HCT116 (cell line): ENCODE measurements around the gene POT1. TPM values are rescaled to one million over a fixed set of nuclear protein-coding genes. Genes with fewer than 3 reads are reported as not detected.

Experiments used
- ATAC-seq: fragments of 200-7000 bp; cut with Tn5 transposase; 2 replicates; pipeline ENCODE4 v1.9.1; 2020; ENCODE audit warnings: mild to moderate bottlenecking, moderate library complexity
- BruUV-seq: library from RNA; stranded (reverse); fragments of 400-500 nt; replicated peaks from 2 replicates; lab custom pipeline; 2021; lab: Mats Ljungman, UMichigan
- CTCF ChIA-PET: fragments of 300-600 bp; sonication (Branson Sonifier 250); formaldehyde crosslinking; loops from one replicate; lab custom pipeline; 2021; ENCODE audit warnings: antibody characterized with exemption; lab: Charles Lee
- POLR2A ChIA-PET: fragments of 300-600, 350-600 bp; sonication (Branson Sonifier 250); formaldehyde crosslinking; loops from one replicate; lab custom pipeline; 2021; ENCODE audit warnings: antibody characterized with exemption; lab: Charles Lee
- RAD21 ChIA-PET, 2 experiments: fragments of 300-600 bp; sonication (Branson Sonifier 250); formaldehyde crosslinking; loops; one replicate each; lab custom pipeline; 2023; ENCODE audit warnings: low total read pairs in 2 of 2; ENCODE audit not compliant: uncharacterized antibody in 2 of 2, unreplicated experiment in 2 of 2, low non-redundant PET in 1 of 2; lab: Charles Lee
- DNase-seq: peaks from one replicate; pipeline ENCODE4 v3.0.0-alpha.2; 2010; ENCODE audit warnings: low read depth, low spot score
- H2AFZ ChIP-seq: fragments of 200-600 bp; shearing (Covaris generic), sonication (generic); 2 replicates; pipeline ENCODE4 v1.6.1; 2017; ENCODE audit warnings: low read depth, mixed run types, mixed read lengths, antibody characterized with exemption, low read length; ENCODE audit not compliant: poor library complexity, severe bottlenecking
- H3K27ac ChIP-seq: 2 replicates; pipeline ENCODE4 v1.5.1; 2012; ENCODE audit warnings: low read depth, low read length
- H3K27me3 ChIP-seq: fragments of 200-600 bp; sonication (generic); 2 replicates; pipeline ENCODE4 v1.6.1; 2016; ENCODE audit warnings: mixed run types, low read length, mixed read lengths; ENCODE audit not compliant: insufficient read depth
- H3K36me3 ChIP-seq, 2 experiments: fragments of 200-500 bp in 1 of 2; fragments of 200-600 bp in 1 of 2; sonication (Bioruptor generic) in 1 of 2; sonication (generic) in 1 of 2; 2 replicates each; pipeline versions ENCODE4 v1.5.1 to v1.6.1; 2014 to 2016; ENCODE audit warnings: low read length in 2 of 2, inconsistent platforms in 1 of 2, mixed read lengths in 1 of 2, mixed run types in 1 of 2; ENCODE audit not compliant: insufficient read depth in 2 of 2, control insufficient read depth in 1 of 2
- H3K4me1 ChIP-seq, 2 experiments: fragments of 200-600 bp in 1 of 2; sonication (generic) in 1 of 2; 2 replicates each; pipeline versions ENCODE4 v1.5.1 to v1.6.1; 2012 to 2017; ENCODE audit warnings: low read length in 2 of 2, inconsistent platforms in 1 of 2, mild to moderate bottlenecking in 1 of 2, mixed read lengths in 1 of 2, mixed run types in 1 of 2, moderate library complexity in 1 of 2; ENCODE audit not compliant: insufficient read depth in 2 of 2, control insufficient read depth in 1 of 2
- H3K4me2 ChIP-seq: fragments of 200-600 bp; sonication (generic); 2 replicates; pipeline ENCODE4 v1.6.1; 2017; ENCODE audit warnings: mixed run types, low read length, mixed read lengths
- H3K4me3 ChIP-seq, 2 experiments: fragments of 200-600 bp in 1 of 2; sonication (generic) in 1 of 2; replicated peaks in 1 of 2; 2 replicates each; pipeline ENCODE4 v1.5.1; 2011 to 2016; ENCODE audit warnings: low read length in 2 of 2, control low read depth in 1 of 2, low read depth in 1 of 2, mild to moderate bottlenecking in 1 of 2, mixed read lengths in 1 of 2, mixed run types in 1 of 2
- H3K79me2 ChIP-seq: fragments of 200-600 bp; sonication (generic); 2 replicates; pipeline ENCODE4 v1.6.1; 2017; ENCODE audit warnings: mild to moderate bottlenecking, mixed run types, low read length, moderate library complexity, mixed read lengths; ENCODE audit not compliant: insufficient read depth
- H3K9ac ChIP-seq: fragments of 200-600 bp; sonication (generic); 2 replicates; pipeline ENCODE4 v1.6.1; 2016; ENCODE audit warnings: low read length, mixed read lengths
- H3K9me2 ChIP-seq: fragments of 200-600 bp; sonication (generic), shearing (Covaris generic); 2 replicates; pipeline ENCODE4 v1.6.1; 2017; ENCODE audit warnings: mixed run types, mild to moderate bottlenecking, moderate library complexity; ENCODE audit not compliant: insufficient read depth
- H3K9me3 ChIP-seq, 2 experiments: fragments of 200-500 bp in 1 of 2; fragments of 200-600 bp in 1 of 2; sonication (Bioruptor generic) in 1 of 2; sonication (generic) in 1 of 2; 2 replicates each; pipeline ENCODE4 v1.6.1; 2014 to 2017; ENCODE audit warnings: low read length in 2 of 2, mixed read lengths in 2 of 2, inconsistent platforms in 1 of 2, low read depth in 1 of 2, mild to moderate bottlenecking in 1 of 2, mixed run types in 1 of 2, moderate library complexity in 1 of 2; ENCODE audit not compliant: control insufficient read depth in 1 of 2, insufficient read depth in 1 of 2
- H4K20me1 ChIP-seq: fragments of 200-600 bp; sonication (generic), shearing (Covaris generic); 2 replicates; pipeline ENCODE4 v1.6.1; 2017; ENCODE audit warnings: mixed run types, mild to moderate bottlenecking, moderate library complexity; ENCODE audit not compliant: insufficient read depth
- EZH2phosphoT487 ChIP-seq: fragments of 200-600 bp; IDR thresholded peaks from 2 replicates; pipeline ENCODE4 v1.6.1; 2018; ENCODE audit warnings: antibody characterized with exemption, borderline replicate concordance
- POLR2A ChIP-seq: IDR thresholded peaks from 2 replicates; pipeline ENCODE4 v1.7.0; 2011; ENCODE audit warnings: borderline replicate concordance; ENCODE audit not compliant: insufficient read depth, insufficient read length; ENCODE audit errors: extremely low read depth
- ZFX ChIP-seq: fragments of 450-650 bp; IDR thresholded peaks from 2 replicates; pipeline ENCODE4 v1.6.1; 2017
- intact Hi-C: fragments of 100-400 bp; cut with micrococcal nuclease; formaldehyde crosslinking; loops from 2 replicates; pipeline ENCODE4 v1.10.0; 2022
- total RNA-seq: library from RNA; stranded (reverse); gene quantifications from one replicate; pipeline ENCODE4 v1.2.1, GENCODE V29; 2021; ENCODE audit not compliant: unreplicated experiment
- TF ChIP-seq, protein P1 (sequence below), 3 experiments: fragments of 200-600 bp in 1 of 3; sonication (generic) in 1 of 3; IDR thresholded peaks in 2 of 3; conservative IDR thresholded peaks in 1 of 3; 2 replicates each; pipeline ENCODE4 v1.5.1; 2012 to 2017; ENCODE audit warnings: low read depth in 2 of 3, low read length in 2 of 3, antibody characterized with exemption in 1 of 3, borderline replicate concordance in 1 of 3, control low read depth in 1 of 3, mild to moderate bottlenecking in 1 of 3, mixed read lengths in 1 of 3, mixed run types in 1 of 3, moderate library complexity in 1 of 3; ENCODE audit not compliant: insufficient read depth in 1 of 3

The POT1 gene
- total RNA-seq, 1 experiment from 2014 or later = 19.5 TPM

DNA sequence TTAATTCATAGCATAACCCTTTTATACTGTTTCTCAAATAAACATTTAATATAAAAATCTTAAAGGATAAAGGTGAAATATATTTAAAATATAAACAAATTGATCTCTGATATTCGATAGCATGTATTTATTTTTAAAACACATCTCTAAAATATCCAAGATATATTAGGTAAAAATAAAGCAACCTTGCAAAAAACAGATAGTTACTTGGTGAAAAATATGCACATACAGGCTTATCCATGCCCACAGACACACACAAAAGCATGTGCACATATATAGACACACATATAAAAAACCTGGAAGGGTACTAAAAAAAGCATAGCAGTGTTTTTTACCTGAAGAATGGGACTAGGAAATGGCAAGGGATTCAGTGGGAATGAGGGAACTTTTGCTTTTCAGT, 19.8 kb downstream of the POT1 start:
- RAD21 ChIA-PET = no interaction called here
- ATAC-seq = no peak
- Histone ChIP-seq H3K4me1 (no peaks in the 10 kb centered on the region), H3K9me3 (no peaks in the 10 kb centered on the region), H3K27ac (no peak overlapping the region), H3K36me3 (no peaks in the 10 kb centered on the region), H4K20me1 (no peaks in the 10 kb centered on the region), H2AFZ (no peak overlapping the region), H3K9me2 (no peaks in the 10 kb centered on the region), H3K4me3 (no peak overlapping the region), H3K9ac (no peak overlapping the region), H3K27me3 (no peaks in the 10 kb centered on the region), H3K4me2 (no peak overlapping the region), H3K79me2 (peaks cover 9% of the 10 kb centered on the region)
- no peak for DNase-seq
- POLR2A ChIA-PET = no interaction called here
- no peak for TF ChIP-seq ZFX
- no TSS peak for BruUV-seq
- intact Hi-C loops = no loop called here
- CTCF ChIA-PET = no interaction called here

DNA sequence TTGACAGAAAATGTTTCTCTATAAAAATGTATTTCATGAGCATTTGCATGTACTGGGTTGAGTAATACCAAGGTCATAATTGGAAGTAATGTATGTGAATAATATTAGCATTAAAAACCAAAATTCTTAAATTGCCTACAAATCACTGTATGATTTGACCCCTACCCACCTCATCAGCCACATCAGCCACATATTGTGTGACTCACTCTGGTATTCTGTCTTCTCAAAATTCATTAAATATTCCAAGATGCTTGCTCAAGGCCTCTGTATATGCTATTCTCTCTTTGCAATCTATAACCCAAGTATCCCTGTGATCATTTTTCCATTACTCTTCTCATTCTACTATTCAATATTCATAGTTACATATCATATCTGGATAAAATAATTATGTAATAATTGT, 21.4 kb downstream of the POT1 start:
- ATAC-seq = no peak
- TF ChIP-seq EZH2phosphoT487 (no peak), POLR2A (no peak)
- TF ChIP-seq, protein P1, sequence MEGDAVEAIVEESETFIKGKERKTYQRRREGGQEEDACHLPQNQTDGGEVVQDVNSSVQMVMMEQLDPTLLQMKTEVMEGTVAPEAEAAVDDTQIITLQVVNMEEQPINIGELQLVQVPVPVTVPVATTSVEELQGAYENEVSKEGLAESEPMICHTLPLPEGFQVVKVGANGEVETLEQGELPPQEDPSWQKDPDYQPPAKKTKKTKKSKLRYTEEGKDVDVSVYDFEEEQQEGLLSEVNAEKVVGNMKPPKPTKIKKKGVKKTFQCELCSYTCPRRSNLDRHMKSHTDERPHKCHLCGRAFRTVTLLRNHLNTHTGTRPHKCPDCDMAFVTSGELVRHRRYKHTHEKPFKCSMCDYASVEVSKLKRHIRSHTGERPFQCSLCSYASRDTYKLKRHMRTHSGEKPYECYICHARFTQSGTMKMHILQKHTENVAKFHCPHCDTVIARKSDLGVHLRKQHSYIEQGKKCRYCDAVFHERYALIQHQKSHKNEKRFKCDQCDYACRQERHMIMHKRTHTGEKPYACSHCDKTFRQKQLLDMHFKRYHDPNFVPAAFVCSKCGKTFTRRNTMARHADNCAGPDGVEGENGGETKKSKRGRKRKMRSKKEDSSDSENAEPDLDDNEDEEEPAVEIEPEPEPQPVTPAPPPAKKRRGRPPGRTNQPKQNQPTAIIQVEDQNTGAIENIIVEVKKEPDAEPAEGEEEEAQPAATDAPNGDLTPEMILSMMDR (IDR thresholded peaks at IDR 0.05 in 2 of 3, conservative IDR thresholded peaks at IDR 0.05 in 1 of 3; ENCODE audit: borderline replicate concordance in 1 of 3, insufficient read depth in 1 of 3, low read depth in 2 of 3, low read length in 2 of 3) = no peak
- ChIA-PET POLR2A (no interaction called here), CTCF (no interaction called here), RAD21 (no interaction called here)
- intact Hi-C loops = no loop called here
- DNase-seq = no peak
- H3K9me3 ChIP-seq = no peaks in the 10 kb centered on the region
- no TSS peak for BruUV-seq
- no peak overlapping the region for H3K4me3 ChIP-seq
- no peak overlapping the region for H2AFZ ChIP-seq
- H3K36me3 ChIP-seq = no peaks in the 10 kb centered on the region
- H3K27ac ChIP-seq = no peak overlapping the region
- no peaks in the 10 kb centered on the region for H3K9me2 ChIP-seq
- no peaks in the 10 kb centered on the region for H3K27me3 ChIP-seq
- H3K9ac ChIP-seq = no peak overlapping the region
- peaks cover 9% of the 10 kb centered on the region for H3K79me2 ChIP-seq
- H3K4me1 ChIP-seq = no peaks in the 10 kb centered on the region
- H3K4me2 ChIP-seq = no peak overlapping the region
- no peaks in the 10 kb centered on the region for H4K20me1 ChIP-seq
